GM23338 (cell line): ENCODE measurements around the gene ODAD2. TPM values are rescaled to one million over a fixed set of nuclear protein-coding genes. Genes with fewer than 3 reads are reported as not detected.
A peak's percentile ranks its signal among the peaks of the same experiment; 100 is the strongest.

ENCODE experiments used
- ATAC-seq: fragments of 200-7000 bp; cut with Tn5 transposase; 3 replicates; pipeline ENCODE4 v1.9.1; 2020
- DNase-seq: peaks from one replicate; pipeline ENCODE4 v3.0.0-alpha.2; 2015; ENCODE audit warnings: low spot score
- H2AFZ ChIP-seq: fragments of 200-600 bp; sonication (generic); 2 replicates; pipeline ENCODE4 v1.8.0; 2016; ENCODE audit warnings: antibody characterized with exemption, mild to moderate bottlenecking, moderate library complexity
- H3F3A ChIP-seq: fragments of 200-600 bp; sonication (generic); replicated peaks from 2 replicates; pipeline ENCODE4 v1.8.0; 2017; ENCODE audit warnings: antibody characterized with exemption, mixed run types, low read depth
- H3K27ac ChIP-seq: fragments of 200-600 bp; sonication (generic); 2 replicates; pipeline ENCODE4 v1.6.1; 2016; ENCODE audit warnings: low read depth
- H3K27me3 ChIP-seq: fragments of 200-600 bp; sonication (generic); 2 replicates; pipeline ENCODE4 v1.8.0; 2016; ENCODE audit warnings: mild to moderate bottlenecking, mixed run types, moderate library complexity; ENCODE audit not compliant: insufficient read depth
- H3K36me3 ChIP-seq: fragments of 200-600 bp; sonication (generic); 2 replicates; pipeline ENCODE4 v1.8.0; 2016; ENCODE audit warnings: mild to moderate bottlenecking; ENCODE audit not compliant: insufficient read depth
- H3K4me1 ChIP-seq: fragments of 200-600 bp; sonication (generic); 2 replicates; pipeline ENCODE4 v1.8.0; 2016; ENCODE audit warnings: mild to moderate bottlenecking, moderate library complexity; ENCODE audit not compliant: insufficient read depth
- H3K4me2 ChIP-seq: fragments of 200-600 bp; sonication (generic); 2 replicates; pipeline ENCODE4 v1.7.1; 2017; ENCODE audit warnings: mixed run types
- H3K4me3 ChIP-seq: fragments of 200-600 bp; sonication (generic); 2 replicates; pipeline ENCODE4 v1.6.1; 2016; ENCODE audit warnings: mixed run types
- H3K79me2 ChIP-seq: fragments of 200-600 bp; sonication (generic); replicated peaks from 2 replicates; pipeline ENCODE4 v1.8.0; 2017; ENCODE audit warnings: mild to moderate bottlenecking; ENCODE audit not compliant: insufficient read depth
- H3K9me2 ChIP-seq: fragments of 200-600 bp; sonication (generic); 2 replicates; pipeline ENCODE4 v1.8.0; 2017; ENCODE audit not compliant: insufficient read depth
- H4K20me1 ChIP-seq: fragments of 200-600 bp; sonication (generic); replicated peaks from 2 replicates; pipeline ENCODE4 v1.8.0; 2017; ENCODE audit warnings: mild to moderate bottlenecking; ENCODE audit not compliant: insufficient read depth
- H3K27ac Mint-ChIP-seq: 2 replicates; pipeline ENCODE4 v1.8.0; 2020; ENCODE audit warnings: inconsistent platforms, mild to moderate bottlenecking, moderate library complexity, mixed read lengths
- H3K27me3 Mint-ChIP-seq: 3 replicates; pipeline ENCODE4 v1.8.0; 2022; ENCODE audit warnings: low read depth, mild to moderate bottlenecking, moderate library complexity, mixed read lengths, inconsistent platforms; ENCODE audit not compliant: insufficient read depth, poor library complexity
- H3K36me3 Mint-ChIP-seq: 3 replicates; pipeline ENCODE4 v1.8.0; 2021; ENCODE audit warnings: low read depth, mild to moderate bottlenecking, inconsistent platforms, moderate library complexity, mixed read lengths
- H3K4me1 Mint-ChIP-seq: 3 replicates; pipeline ENCODE4 v1.8.0; 2020; ENCODE audit warnings: mild to moderate bottlenecking, inconsistent platforms, mixed read lengths
- H3K4me3 Mint-ChIP-seq: 3 replicates; pipeline ENCODE4 v1.8.0; 2021; ENCODE audit warnings: moderate library complexity, mild to moderate bottlenecking, inconsistent platforms, mixed read lengths
- H3K9me3 Mint-ChIP-seq: 3 replicates; pipeline ENCODE4 v1.8.0; 2020; ENCODE audit warnings: moderate library complexity, mild to moderate bottlenecking, inconsistent platforms, mixed read lengths
- CREB1 ChIP-seq: fragments of 250-450 bp; sonication (Bioruptor Pico); IDR thresholded peaks from 2 replicates; pipeline ENCODE4 v1.5.0; 2020; ENCODE audit warnings: low read depth, mild to moderate bottlenecking, moderate library complexity
- CTCF ChIP-seq, 2 experiments: fragments of 200-600 bp in 1 of 2; sonication (generic) in 1 of 2; conservative IDR thresholded peaks; 2 replicates each; pipeline versions ENCODE4 v1.5.1 to v1.6.1; 2016 to 2017; ENCODE audit warnings: antibody characterized with exemption in 2 of 2, low read depth in 2 of 2, mild to moderate bottlenecking in 2 of 2, moderate library complexity in 1 of 2
- ETS1 ChIP-seq: IDR thresholded peaks from 2 replicates; pipeline ENCODE4 v1.6.1; 2016; ENCODE audit warnings: antibody characterized with exemption
- EZH2 ChIP-seq: fragments of 200-600 bp; sonication (generic); IDR thresholded peaks from one replicate; pipeline ENCODE4 v1.8.0; 2017; ENCODE audit warnings: antibody characterized with exemption, mild to moderate bottlenecking, low read depth; ENCODE audit not compliant: unreplicated experiment
- EZH2phosphoT487 ChIP-seq: fragments of 200-600 bp; sonication (generic); IDR thresholded peaks from one replicate; pipeline ENCODE4 v1.8.1; 2018; ENCODE audit warnings: antibody characterized with exemption; ENCODE audit not compliant: unreplicated experiment
- NANOG ChIP-seq: IDR thresholded peaks from 2 replicates; pipeline ENCODE4 v1.6.1; 2016; ENCODE audit warnings: antibody characterized with exemption, borderline replicate concordance
- POLR2AphosphoS5 ChIP-seq: IDR thresholded peaks from 2 replicates; pipeline ENCODE4 v1.6.1; 2016; ENCODE audit warnings: antibody characterized with exemption, low read depth
- STAT1 ChIP-seq: IDR thresholded peaks from one replicate; pipeline ENCODE4 v1.6.1; 2016; ENCODE audit warnings: antibody characterized with exemption; ENCODE audit not compliant: unreplicated experiment
- ZNF331 ChIP-seq: fragments of 250-450 bp; sonication (Bioruptor Pico); IDR thresholded peaks from 2 replicates; pipeline ENCODE4 v1.5.0; 2020; ENCODE audit warnings: low read depth, mild to moderate bottlenecking, moderate library complexity
- ZNF462 ChIP-seq: fragments of 250-450 bp; sonication (Bioruptor Pico); IDR thresholded peaks from 2 replicates; pipeline ENCODE4 v1.5.0; 2020; ENCODE audit warnings: mild to moderate bottlenecking, moderate library complexity
- polyA plus RNA-seq: library from polyadenylated mRNA; unstranded; fragments of >200 nt; fragmentation: Nextera tagmentation; extraction: Ambion mirVana; gene quantifications from 2 replicates; pipeline ENCODE4 v1.2.1, GENCODE V29; 2016
- total RNA-seq: library from RNA; depleted of rRNA; stranded (reverse); fragments of >200 nt; shearing (Covaris generic); gene quantifications from 2 replicates; pipeline ENCODE4 v1.2.3, GENCODE V29; 2014

The ODAD2 gene
- total and polyA plus RNA-seq, 2 experiments from 2014 or later: 2.1 to 3.4 TPM

GRCh38 chr10:27794157-27794556, 204.7 kb downstream of the ODAD2 start:
- no peaks in the 10 kb centered on the region for H3K9me2 ChIP-seq
- no peak overlapping the region for H2AFZ ChIP-seq
- Mint-ChIP-seq H3K4me1 (peaks cover 5% of the 10 kb centered on the region; the same call in 2 of the 3 replicates), H3K27me3 (no peaks in the 10 kb centered on the region), H3K4me3 (no peak overlapping the region), H3K36me3 (no peaks in the 10 kb centered on the region), H3K9me3 (no peaks in the 10 kb centered on the region), H3K27ac (no peak overlapping the region)
- TF ChIP-seq CTCF (conservative IDR thresholded peaks at IDR 0.05; ENCODE audit: low read depth in 2 of 2): peak; percentile 63 to 64
- TF ChIP-seq EZH2: no peak
- TF ChIP-seq ZNF331 (CRISPR knock-in tag): no peak
- H3K4me3 ChIP-seq: no peak overlapping the region
- DNase-seq (peak; percentile 58), ATAC-seq (peak; percentile 43)
- no peaks in the 10 kb centered on the region for H3K79me2 ChIP-seq
- no peaks in the 10 kb centered on the region for H3K4me1 ChIP-seq
- H3K27me3 ChIP-seq: no peaks in the 10 kb centered on the region
- H3K36me3 ChIP-seq: no peaks in the 10 kb centered on the region
- no peak overlapping the region for H3K4me2 ChIP-seq
- no peaks in the 10 kb centered on the region for H3F3A ChIP-seq
- H4K20me1 ChIP-seq: no peaks in the 10 kb centered on the region
- no peak overlapping the region for H3K27ac ChIP-seq

- no peaks in the 10 kb centered on the region for H3K36me3 ChIP-seq
- ATAC-seq (no peak), DNase-seq (no peak)
- no peak for TF ChIP-seq ETS1
- no peak for TF ChIP-seq POLR2AphosphoS5
- no peak for TF ChIP-seq CTCF (conservative IDR thresholded peaks at IDR 0.05; ENCODE audit: low read depth in 2 of 2)
- no peak for TF ChIP-seq CREB1
- TF ChIP-seq ZNF462: no peak
- TF ChIP-seq EZH2phosphoT487: no peak
- no peak for TF ChIP-seq STAT1
- TF ChIP-seq NANOG: no peak
- H3K27me3 ChIP-seq: no peaks in the 10 kb centered on the region
- peaks cover 15% of the 10 kb centered on the region for H3K4me1 Mint-ChIP-seq
- H3K27ac ChIP-seq: no peak overlapping the region
- H3K36me3 Mint-ChIP-seq: no peaks in the 10 kb centered on the region
- H3K9me2 ChIP-seq: no peaks in the 10 kb centered on the region
- H3K4me1 ChIP-seq: peaks cover 9% of the 10 kb centered on the region; the same call in 1 of the 2 replicates
- H3K4me2 ChIP-seq: no peak overlapping the region
- no peak overlapping the region for H3K4me3 Mint-ChIP-seq
- H3K9me3 Mint-ChIP-seq: no peaks in the 10 kb centered on the region
- H3F3A ChIP-seq: no peaks in the 10 kb centered on the region
- H3K79me2 ChIP-seq: no peaks in the 10 kb centered on the region
- no peak overlapping the region for H3K27ac Mint-ChIP-seq
- no peak overlapping the region for H3K4me3 ChIP-seq
- H2AFZ ChIP-seq: no peak overlapping the region
- H4K20me1 ChIP-seq: no peaks in the 10 kb centered on the region
- H3K27me3 Mint-ChIP-seq: no peaks in the 10 kb centered on the region
Observed at GRCh38 chr10:27792216-27792615, 206.7 kb downstream of the ODAD2 start.
